OCI-M2 (cell line): ENCODE measurements around the gene TREX2.

Experiments used
- DNase-seq: peaks from one replicate; lab custom pipeline; 2025; ENCODE audit not compliant: unreplicated experiment; lab: John Stamatoyannopoulos, UW

TREX2 gene

GRCh38 chrX:153457136-153457825 lies 11.4 kb upstream of the TREX2 start:
- DNase-seq = no peak

- DNase-seq = no peak
Measured at GRCh38 chrX:153456704-153457103, 10.8 kb upstream of the TREX2 start.

DNA sequence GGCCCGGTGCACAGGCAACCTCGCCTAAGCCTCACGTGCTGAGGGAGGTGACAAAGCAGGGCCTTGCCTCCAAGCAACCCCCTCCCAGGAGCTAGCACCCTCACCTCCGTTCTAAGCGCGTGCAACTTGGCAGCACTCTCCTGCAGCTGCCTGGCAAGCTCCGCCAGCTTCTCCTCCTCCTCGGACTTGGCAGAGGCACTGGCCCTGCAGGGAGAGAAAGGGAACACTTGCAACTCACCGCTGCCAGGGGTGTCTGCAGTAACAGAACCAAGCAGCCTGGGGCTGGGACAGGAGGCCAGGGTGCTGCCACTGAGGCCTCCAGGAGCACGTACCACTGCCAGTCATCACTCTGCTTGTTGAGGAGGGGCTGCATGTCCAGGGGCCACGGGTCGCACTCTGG lies 10.3 kb upstream of the TREX2 start:
- DNase-seq = no peak

DNA sequence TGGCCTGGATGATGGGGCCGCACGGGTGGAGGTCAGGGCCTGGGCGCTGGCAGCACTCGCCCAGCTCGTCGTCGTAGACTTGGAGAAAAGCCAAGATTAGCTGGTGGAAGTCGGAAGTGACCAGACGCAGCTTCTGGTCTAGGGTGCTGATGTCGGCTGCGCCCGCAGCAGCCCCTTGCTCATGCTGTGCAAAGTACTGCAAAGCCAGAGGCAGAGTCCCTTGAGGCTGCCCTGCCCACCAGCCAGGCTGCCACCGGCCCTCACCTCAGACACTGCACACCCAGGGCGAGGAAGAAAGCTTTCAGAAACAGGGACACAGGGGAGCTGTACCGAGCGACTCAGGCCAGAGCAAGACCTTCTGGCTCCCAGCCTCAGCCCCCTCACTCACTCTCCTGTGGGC lies 9.7 kb upstream of the TREX2 start:
- no peak for DNase-seq

DNA sequence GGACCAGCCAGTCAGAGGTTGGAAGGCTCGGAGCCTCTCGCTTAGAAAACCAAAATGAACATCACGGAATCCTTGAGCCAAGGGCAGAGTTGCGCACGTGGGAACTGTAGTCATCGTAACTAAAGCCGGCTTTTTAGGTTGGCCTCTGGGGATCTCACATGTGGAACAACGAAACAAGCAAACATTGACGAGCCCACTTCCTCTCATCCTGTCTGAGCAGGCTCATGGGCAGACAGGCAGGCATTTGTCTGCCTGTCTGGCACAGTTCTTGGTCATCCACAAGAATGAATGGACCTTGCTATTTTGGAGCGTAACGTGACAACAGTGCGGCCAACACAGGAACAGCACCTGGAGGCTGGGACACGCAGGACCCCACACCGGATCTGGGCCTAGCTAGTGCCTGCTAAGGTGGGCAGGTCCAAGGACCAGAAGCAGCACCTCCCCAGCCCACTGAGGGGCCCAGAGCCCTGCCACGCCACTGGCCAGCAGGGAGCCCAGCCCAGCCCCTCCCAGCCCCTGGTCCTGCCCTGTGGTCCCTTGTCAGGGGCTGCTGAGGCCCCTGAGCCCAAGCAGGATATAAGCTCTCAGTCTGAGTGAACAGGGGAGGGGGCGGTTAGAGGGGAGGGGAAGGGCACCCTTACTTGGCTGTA lies 9.2 kb upstream of the TREX2 start:
- no peak for DNase-seq

GRCh38 chrX:153450949-153451277 lies 5.1 kb upstream of the TREX2 start:
- DNase-seq = no peak

DNA sequence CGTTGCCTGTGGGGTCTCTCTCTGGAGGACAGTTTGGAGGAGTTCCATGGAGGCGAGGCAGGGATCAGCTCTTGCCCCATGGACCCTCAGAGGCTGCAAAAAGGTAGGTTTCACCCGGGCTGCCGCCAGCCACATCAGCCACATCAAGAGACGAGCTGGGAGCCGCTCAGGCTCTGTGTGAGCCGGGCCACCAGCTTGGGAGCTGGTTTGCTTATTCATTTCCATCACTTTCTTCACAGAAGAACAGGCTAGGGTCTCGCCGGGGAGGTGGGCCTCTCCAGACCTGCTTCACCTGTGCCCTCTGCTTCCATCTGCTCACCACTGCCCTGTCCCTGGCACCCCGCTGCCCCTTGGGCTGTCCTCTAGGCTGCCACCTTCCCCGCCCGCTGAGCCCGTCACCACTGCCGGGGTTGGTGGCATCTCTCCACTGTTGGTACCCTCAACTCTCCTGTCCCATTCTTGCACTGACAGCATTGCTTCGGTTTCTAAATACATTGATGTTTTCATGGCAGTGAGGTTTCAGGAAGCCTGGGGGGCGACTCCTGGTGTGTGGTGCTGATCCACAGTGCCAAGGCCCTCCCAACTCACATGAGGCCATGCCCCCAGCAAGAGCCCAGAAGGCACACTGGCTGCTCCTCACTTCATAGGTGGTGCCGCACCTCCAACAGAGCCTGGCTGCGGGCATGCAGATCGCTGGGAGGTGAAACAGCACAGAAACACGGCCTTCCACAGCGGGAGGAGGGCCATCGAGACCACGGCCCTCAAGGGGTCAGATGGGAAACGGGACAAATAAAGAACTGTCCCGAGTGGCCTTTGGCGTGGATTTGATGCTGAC lies 4.5 kb upstream of the TREX2 start:
- DNase-seq = no peak

DNA sequence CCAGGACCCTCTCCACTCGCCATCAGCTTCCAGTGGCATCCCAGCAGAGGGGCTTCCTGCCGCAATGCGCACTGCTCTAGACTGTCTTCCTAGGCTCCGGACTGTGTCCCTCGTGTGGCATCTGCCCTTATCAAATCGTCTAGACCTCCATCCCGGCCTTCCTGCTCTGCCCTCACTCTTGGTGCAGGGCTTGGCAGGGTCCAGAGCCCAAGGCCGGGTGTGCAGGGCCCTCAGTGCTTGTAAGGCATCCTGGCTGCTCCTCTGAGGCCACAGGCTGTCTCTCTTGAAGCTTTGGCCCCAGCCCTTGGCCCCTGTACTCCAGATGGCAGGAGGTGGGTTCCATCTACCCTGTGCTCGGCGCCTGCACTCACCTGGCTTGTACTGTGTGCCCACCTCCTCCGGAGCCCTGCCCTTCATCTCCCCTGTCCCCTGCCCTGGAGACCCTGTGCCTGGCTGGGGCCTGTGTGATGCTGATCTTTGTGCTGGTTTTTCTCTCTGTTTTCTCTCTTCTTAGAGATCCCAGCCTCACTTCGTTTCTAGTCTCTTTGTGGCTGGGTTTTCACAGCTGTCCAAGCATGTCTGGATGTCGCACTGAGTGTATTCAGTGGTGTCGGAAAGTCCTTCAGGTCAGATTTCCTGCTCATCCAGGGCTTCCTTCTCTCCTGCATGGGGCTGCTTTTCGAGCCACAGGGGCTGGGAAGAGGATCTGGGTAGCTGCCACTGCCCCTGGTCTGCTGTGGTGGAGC lies 3.7 kb upstream of the TREX2 start:
- no peak for DNase-seq

DNA sequence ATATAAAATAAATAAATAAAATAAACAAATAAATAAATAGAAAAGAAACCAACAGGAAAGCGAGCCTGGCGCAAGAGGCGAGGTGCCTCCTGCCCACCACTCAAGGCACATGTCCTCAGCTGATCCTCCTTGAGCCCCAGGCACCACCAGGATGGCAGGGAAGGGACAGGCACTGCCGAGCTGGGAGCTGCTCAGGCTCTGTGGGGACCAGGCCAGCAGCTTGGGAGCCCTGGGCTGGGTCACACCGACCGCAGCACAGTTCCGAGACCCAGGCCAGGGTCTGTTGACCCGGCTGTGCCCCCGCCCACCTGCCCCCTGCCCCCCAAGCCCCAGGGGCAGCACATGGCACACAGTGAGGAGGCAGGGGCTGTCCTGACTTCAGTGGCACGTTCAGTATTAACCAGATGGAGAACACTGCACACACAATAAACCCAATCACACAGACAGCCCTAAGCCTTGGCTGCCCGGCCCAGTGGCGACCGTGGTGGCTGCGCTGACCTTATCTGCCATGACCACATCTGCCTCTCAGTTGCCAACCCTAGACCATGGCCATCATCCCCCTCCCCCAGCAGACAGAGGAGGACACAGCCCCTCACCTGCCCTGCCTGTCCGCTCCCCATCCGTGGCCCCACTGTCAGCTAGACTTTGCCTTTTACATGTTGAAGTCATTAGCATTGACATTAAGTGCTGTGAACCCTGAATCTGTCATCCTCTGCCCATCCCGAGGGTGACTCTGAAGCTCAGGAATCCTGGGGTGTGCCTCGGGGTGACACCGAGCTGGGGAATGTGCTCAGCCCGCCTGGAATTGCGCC lies 2.9 kb upstream of the TREX2 start:
- DNase-seq = no peak

GRCh38 chrX:153447581-153447960 lies 1.7 kb upstream of the TREX2 start:
- DNase-seq = no peak

- no peak for DNase-seq
Measured at GRCh38 chrX:153446950-153447580, 1.2 kb upstream of the TREX2 start.

DNA sequence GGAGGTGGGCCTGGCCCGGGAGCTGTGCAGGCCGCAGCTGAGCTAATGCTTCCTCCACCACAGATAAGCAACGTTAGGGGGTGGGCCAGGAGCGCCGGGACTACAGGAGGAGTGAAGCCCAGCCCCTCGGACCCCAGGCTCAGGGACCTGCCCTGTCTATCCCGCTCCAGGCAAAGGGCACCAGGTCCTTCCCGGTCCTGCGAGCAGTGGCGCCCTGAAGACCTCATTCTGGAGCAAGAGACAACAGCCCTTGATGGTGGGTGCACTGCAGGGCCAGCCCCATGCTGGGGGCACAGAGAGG lies 730 bp upstream of the TREX2 start:
- DNase-seq = no peak

GRCh38 chrX:153445106-153445855 lies 575 bp downstream of the TREX2 start:
- no peak for DNase-seq

DNA sequence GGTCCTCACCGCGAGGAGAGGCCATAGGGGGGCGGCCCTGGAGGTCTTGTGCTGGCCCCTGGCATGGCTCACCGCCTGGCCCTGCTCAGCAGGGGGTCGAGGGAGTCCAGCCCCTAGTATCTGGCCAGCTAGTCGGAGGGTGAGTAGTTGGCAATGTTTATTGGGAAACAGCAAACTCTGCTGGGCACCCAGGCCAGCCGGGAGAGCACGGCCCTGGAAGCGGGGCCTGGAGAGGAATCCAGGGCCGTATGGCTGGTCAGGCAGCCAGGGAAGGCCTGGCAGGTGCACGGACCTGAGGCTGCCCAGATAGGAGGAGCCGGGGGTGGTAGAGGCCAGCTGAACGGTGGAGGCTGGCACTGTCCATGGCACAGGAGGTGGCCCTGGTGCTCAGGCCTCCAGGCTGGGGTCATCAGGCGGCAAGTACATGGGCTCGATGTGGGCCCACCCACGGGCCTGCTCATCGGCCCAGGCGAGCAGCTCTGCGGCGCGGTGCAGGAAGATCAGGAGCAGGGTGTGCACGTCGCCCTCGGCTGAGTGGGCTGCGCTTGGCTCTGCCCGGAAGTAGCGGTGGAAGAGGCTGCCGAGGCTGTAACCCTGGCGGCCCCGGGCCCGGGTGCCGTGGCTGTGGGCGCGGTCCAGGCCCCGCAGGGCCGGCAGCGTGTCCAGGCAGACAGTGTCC lies 1.4 kb downstream of the TREX2 start:
- DNase-seq = no peak

GRCh38 chrX:153443476-153444332 lies 2.2 kb downstream of the TREX2 start:
- DNase-seq = no peak

DNA sequence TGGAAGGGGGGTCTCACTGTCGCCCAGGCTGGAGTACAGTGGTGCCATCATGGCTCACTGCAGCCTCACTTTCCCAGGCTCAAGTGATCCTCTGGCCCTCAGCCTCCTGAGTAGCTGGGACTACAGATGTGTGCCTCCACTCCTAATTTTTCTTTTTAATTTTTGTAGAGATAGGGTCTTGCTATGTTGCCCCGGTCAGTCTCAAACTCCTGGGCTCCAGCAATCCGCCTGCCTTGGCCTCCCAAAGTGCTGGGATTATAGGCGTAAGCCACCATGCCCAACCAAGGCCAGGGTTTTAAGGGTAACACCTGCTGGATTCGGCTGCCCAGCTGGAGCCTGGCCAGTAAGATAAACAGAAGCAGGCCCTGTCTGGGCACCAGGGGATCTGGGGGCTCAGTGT lies 3.4 kb downstream of the TREX2 start:
- no peak for DNase-seq

DNA sequence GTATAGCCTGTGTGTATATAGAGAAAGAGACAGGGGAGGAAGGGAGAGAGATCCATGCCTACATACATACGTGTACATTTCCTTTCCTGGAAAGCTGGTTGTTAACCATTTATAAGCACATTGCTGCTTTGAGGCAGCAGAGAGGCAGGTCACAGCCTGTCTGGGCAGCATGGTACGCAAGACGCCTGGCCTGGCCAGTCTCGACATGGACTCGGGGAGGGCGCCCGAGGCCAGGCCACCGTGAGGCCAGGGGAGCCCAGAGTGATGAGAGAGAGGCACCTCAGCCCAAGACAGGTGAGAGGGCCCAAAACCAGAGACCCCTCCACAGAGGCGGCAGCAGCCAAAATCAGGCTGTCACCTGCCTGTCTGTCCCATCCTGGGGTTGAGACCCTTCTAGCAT lies 3.9 kb downstream of the TREX2 start:
- DNase-seq = no peak

GRCh38 chrX:153441296-153441695 lies 4.6 kb downstream of the TREX2 start:
- DNase-seq = no peak
